Keratinocyte (primary cell): Measurements from ENCODE around the gene CEP78.

ENCODE experiments used
- EZH2 ChIP-seq: IDR thresholded peaks from one replicate; pipeline ENCODE4 v1.6.1; 2012; ENCODE audit warnings: inconsistent platforms, mild to moderate bottlenecking, low read length, moderate library complexity
- TF ChIP-seq, protein P1 (sequence below), 3 experiments: IDR thresholded peaks in 1 of 3; conservative IDR thresholded peaks in 1 of 3; optimal IDR thresholded peaks in 1 of 3; 2 replicates in 2 of 3; 3 replicates in 1 of 3; pipeline versions ENCODE3 to v1.5.1; 2011; ENCODE audit warnings: low read length in 3 of 3, mild to moderate bottlenecking in 3 of 3, moderate library complexity in 2 of 3, control low read depth in 1 of 3, inconsistent platforms in 1 of 3; ENCODE audit not compliant: insufficient read depth in 2 of 3; ENCODE audit errors: extremely low read depth in 1 of 3

DNA sequence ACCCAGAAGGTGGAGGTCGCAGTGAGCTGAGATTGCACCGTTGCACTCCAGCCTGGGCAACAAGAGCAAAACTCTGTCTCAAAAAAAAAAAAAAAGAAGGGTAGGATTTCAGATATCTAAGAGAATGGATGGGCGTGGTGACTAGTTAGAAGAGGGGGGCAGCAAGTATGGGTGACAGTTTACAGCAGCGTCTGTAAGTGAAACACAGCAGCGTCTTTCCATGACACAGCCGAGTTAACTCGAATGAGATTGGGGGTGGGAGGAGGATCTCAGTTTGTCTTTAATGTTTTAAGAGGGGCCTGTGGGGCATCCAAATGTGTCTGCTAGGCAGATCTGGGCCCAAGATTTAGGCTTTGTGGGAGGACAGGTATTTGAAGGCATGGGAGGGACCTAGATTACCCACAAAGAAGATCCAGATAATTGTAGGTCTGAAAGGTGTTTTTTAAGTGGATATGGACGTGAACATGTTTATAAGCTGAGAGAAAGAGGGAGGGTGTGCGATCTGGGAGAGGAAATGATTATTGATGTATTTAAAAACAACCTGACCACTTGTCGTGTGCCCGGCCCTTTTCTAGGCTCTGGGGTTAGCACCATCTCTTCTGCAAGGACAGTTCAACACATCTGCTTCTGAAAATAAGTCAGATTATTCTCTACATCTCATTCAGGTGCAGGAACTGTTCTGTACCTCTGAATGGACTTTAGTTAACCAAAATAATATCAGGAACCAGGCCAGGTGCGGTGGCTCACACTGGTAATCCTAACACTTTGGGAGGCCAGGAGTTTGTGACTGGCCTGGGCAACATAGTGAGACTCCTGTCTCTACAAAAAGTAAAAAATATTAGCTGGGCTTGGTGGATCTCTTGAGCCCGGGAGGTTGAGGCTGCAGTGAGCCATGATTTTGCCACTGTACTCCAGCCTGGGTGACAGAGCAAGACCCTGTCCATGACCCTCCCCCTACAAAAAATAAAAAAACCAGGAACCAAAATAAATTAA is 2.5 kb downstream of the CEP78 start:
- TF ChIP-seq, protein P1, sequence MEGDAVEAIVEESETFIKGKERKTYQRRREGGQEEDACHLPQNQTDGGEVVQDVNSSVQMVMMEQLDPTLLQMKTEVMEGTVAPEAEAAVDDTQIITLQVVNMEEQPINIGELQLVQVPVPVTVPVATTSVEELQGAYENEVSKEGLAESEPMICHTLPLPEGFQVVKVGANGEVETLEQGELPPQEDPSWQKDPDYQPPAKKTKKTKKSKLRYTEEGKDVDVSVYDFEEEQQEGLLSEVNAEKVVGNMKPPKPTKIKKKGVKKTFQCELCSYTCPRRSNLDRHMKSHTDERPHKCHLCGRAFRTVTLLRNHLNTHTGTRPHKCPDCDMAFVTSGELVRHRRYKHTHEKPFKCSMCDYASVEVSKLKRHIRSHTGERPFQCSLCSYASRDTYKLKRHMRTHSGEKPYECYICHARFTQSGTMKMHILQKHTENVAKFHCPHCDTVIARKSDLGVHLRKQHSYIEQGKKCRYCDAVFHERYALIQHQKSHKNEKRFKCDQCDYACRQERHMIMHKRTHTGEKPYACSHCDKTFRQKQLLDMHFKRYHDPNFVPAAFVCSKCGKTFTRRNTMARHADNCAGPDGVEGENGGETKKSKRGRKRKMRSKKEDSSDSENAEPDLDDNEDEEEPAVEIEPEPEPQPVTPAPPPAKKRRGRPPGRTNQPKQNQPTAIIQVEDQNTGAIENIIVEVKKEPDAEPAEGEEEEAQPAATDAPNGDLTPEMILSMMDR (optimal IDR thresholded peaks at IDR 0.05 in 1 of 3, IDR thresholded peaks at IDR 0.05 in 1 of 3, conservative IDR thresholded peaks at IDR 0.05 in 1 of 3; ENCODE audit: extremely low read depth in 1 of 3, insufficient read depth in 2 of 3, low read length in 3 of 3): no peak
- no peak for TF ChIP-seq EZH2
